Measurements from ENCODE around the gene APOBEC3A.
"Not testable (repeated sequence)": the region's sequence is repeated elsewhere in the genome, so short reads cannot be mapped to it uniquely, and the experiment has no call there.

The APOBEC3A gene

GRCh38 chr22:38941488-38941987, 15.9 kb upstream of the APOBEC3A start:
- DNase-seq (ENCODE audit: low read depth in 2 of 2) = no peak
- no peak overlapping the region for H3K4me3 ChIP-seq (replicated peaks in 1 of 2; ENCODE audit: low read depth in 2 of 2, low read length in 2 of 2)
- no peak for TF ChIP-seq CTCF (IDR thresholded peaks at IDR 0.05; ENCODE audit: low read depth, low read length)

GRCh38 chr22:38942702-38943101, 14.7 kb upstream of the APOBEC3A start:
- no peak for DNase-seq (ENCODE audit: low read depth in 2 of 2)
- no peak overlapping the region for H3K4me3 ChIP-seq (replicated peaks in 1 of 2; ENCODE audit: low read depth in 2 of 2, low read length in 2 of 2)
- TF ChIP-seq CTCF (IDR thresholded peaks at IDR 0.05; ENCODE audit: low read depth, low read length) = no peak

GRCh38 chr22:38943201-38943600, 14.2 kb upstream of the APOBEC3A start:
- no peak for DNase-seq (ENCODE audit: low read depth in 2 of 2)
- no peak overlapping the region for H3K4me3 ChIP-seq (replicated peaks in 1 of 2; ENCODE audit: low read depth in 2 of 2, low read length in 2 of 2)
- no peak for TF ChIP-seq CTCF (IDR thresholded peaks at IDR 0.05; ENCODE audit: low read depth, low read length)

- no peak overlapping the region for H3K4me3 ChIP-seq (replicated peaks in 1 of 2; ENCODE audit: low read depth in 2 of 2, low read length in 2 of 2)
- no peak for TF ChIP-seq CTCF (IDR thresholded peaks at IDR 0.05; ENCODE audit: low read depth, low read length)
- DNase-seq (ENCODE audit: low read depth in 2 of 2) = no peak
Observed at GRCh38 chr22:38943882-38944281, 13.5 kb upstream of the APOBEC3A start.

- no peak for TF ChIP-seq CTCF (IDR thresholded peaks at IDR 0.05; ENCODE audit: low read depth, low read length)
Observed at GRCh38 chr22:38944653-38945052, 12.8 kb upstream of the APOBEC3A start.

GRCh38 chr22:38945706-38946338, 11.6 kb upstream of the APOBEC3A start:
- not testable (repeated sequence) for DNase-seq (ENCODE audit: low read depth in 2 of 2); H3K4me3 ChIP-seq (replicated peaks in 1 of 2; ENCODE audit: low read depth in 2 of 2, low read length in 2 of 2)

More at GRCh38 chr22:38944653-38945052, 12.8 kb upstream of the APOBEC3A start:
- no peak for DNase-seq (ENCODE audit: low read depth in 2 of 2)
- no peak overlapping the region for H3K4me3 ChIP-seq (replicated peaks in 1 of 2; ENCODE audit: low read depth in 2 of 2, low read length in 2 of 2)

GRCh38 chr22:38946771-38947170, 10.6 kb upstream of the APOBEC3A start:
- DNase-seq (ENCODE audit: low read depth in 2 of 2) = no peak
- H3K4me3 ChIP-seq (replicated peaks in 1 of 2; ENCODE audit: low read depth in 2 of 2, low read length in 2 of 2) = no peak overlapping the region
- no peak for TF ChIP-seq CTCF (IDR thresholded peaks at IDR 0.05; ENCODE audit: low read depth, low read length)
